ENCODE results near the gene GPR183.

GPR183 gene

GRCh38 chr13:99339230-99339721 lies 32.1 kb upstream of the GPR183 start:
- DNase-seq: no peak

GRCh38 chr13:99335603-99336002 lies 28.4 kb upstream of the GPR183 start:
- no peak for DNase-seq

GRCh38 chr13:99335087-99335486 lies 27.9 kb upstream of the GPR183 start:
- DNase-seq: no peak

- DNase-seq: no peak
Observed at GRCh38 chr13:99334221-99334620, 27.0 kb upstream of the GPR183 start.

- no peak for DNase-seq
Observed at GRCh38 chr13:99332456-99332855, 25.3 kb upstream of the GPR183 start.

- no peak for DNase-seq
Observed at GRCh38 chr13:99331881-99332293, 24.7 kb upstream of the GPR183 start.

GRCh38 chr13:99330942-99331341 lies 23.7 kb upstream of the GPR183 start:
- DNase-seq: no peak

GRCh38 chr13:99329477-99329876 lies 22.3 kb upstream of the GPR183 start:
- DNase-seq: no peak

- no peak for DNase-seq
Observed at GRCh38 chr13:99327761-99328160, 20.6 kb upstream of the GPR183 start.

- DNase-seq: no peak
Observed at GRCh38 chr13:99327126-99327525, 19.9 kb upstream of the GPR183 start.

- DNase-seq: no peak
Observed at GRCh38 chr13:99326012-99326411, 18.8 kb upstream of the GPR183 start.

GRCh38 chr13:99323488-99323887 lies 16.3 kb upstream of the GPR183 start:
- DNase-seq: no peak

GRCh38 chr13:99322297-99323103 lies 15.3 kb upstream of the GPR183 start:
- peak in 1 of 2 experiments; percentile 55 for DNase-seq

GRCh38 chr13:99321709-99322108 lies 14.5 kb upstream of the GPR183 start:
- no peak for DNase-seq

GRCh38 chr13:99320693-99321481 lies 13.7 kb upstream of the GPR183 start:
- no peak for DNase-seq

GRCh38 chr13:99316657-99317256 lies 9.6 kb upstream of the GPR183 start:
- DNase-seq: no peak

- DNase-seq: no peak
Observed at GRCh38 chr13:99316224-99316623, 9.0 kb upstream of the GPR183 start.

- no peak for DNase-seq
Observed at GRCh38 chr13:99315186-99315585, 8.0 kb upstream of the GPR183 start.

GRCh38 chr13:99314640-99315176 lies 7.5 kb upstream of the GPR183 start:
- peak; percentile 65 to 76 for DNase-seq

GRCh38 chr13:99313941-99314340 lies 6.7 kb upstream of the GPR183 start:
- DNase-seq: no peak

GRCh38 chr13:99313501-99313900 lies 6.3 kb upstream of the GPR183 start:
- no peak for DNase-seq

GRCh38 chr13:99312493-99312883 lies 5.3 kb upstream of the GPR183 start:
- DNase-seq: no peak
